ENCODE measurements around the gene HHIPL1.

DNA sequence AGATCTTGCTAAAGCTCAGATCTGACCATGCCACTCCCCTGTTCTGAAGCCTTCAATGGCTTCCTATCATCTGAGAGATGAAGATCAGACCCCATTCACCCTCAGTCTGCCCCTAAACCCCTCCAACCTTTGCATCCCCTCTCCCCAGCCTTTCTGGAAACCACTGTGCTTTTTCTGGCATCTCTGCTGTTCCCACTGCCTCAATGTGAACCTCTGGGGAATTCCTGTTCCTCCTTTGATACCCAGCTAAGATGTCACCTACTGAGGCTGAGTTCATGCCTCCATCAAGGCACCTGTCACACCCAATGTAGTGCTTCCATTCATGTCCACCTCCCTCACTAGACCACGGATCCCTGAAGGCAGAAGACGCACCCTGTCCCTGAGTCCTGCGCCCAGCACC, 58.5 kb downstream of the HHIPL1 start:
- TF ChIP-seq POLR2A (IDR thresholded peaks at IDR 0.05; ENCODE audit: low read length) = no peak
- TF ChIP-seq GATA1 (IDR thresholded peaks at IDR 0.05; ENCODE audit: low read depth, low read length) = no peak

Data from erythroblast (primary cell).